NCI-H526 (cell line): Measurements from ENCODE around the gene RAB6B.

Experiments
- DNase-seq, 2 experiments: peaks; one replicate each; lab custom pipeline; 2025; lab: John Stamatoyannopoulos, UW

RAB6B gene

DNA sequence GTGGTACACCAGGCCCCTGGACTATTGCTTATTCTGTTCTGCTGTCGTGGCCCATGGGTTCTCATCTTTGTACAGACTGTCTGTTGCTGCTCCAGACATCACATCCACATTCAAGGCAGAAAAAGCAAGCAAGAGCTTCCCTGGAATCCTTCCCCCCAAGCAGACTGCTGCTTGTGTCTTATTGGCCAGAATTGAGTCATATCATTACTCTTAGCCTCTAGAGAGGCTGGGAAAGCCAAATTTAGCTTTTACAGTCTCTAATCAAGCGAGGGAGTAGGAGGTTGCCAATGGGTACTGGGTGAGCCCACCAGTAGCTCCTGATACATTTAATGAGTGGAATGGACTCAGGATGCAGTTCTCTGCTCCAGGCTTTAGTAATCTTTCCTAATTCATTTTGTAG, 39.4 kb downstream of the RAB6B start:
- no peak for DNase-seq

DNA sequence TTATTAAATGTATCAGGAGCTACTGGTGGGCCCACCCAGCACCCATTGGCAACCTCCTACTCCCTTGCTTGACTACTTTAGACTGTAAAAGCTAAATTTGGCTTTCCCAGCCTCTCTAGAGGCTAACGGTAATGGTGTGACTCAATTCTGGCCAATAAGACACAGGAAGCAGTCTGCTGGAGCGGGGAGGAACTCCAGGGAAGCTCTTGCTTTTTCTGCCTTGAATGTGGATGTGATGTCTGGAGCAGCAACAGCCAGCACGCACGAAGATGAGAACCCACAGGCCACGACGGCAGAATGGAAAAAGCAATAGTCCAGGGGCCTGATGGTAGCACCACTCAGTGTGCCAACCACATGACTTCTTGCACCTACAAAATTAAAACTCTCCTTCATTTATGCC, 39.9 kb downstream of the RAB6B start:
- DNase-seq: peak in 1 of 2 experiments; percentile 13

DNA sequence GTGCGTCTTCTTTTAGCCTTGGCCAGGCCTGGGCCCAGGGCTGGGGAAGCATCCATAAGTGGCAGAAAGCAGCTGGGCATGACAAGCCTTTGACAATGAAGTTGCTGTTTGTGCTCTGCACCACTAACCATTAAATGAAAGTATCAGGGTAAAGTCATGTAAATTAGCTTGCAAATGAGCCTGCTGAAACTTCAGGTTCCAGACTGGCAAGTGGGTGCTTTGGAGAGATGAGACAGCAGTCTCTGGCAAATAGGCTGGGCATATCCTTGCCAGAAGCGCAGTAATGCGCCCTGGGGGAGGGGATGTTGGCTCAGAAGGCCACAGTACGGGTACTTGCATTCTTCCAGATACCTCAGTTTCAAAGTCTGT, 40.7 kb downstream of the RAB6B start:
- DNase-seq: peak; percentile 96 to 97

DNA sequence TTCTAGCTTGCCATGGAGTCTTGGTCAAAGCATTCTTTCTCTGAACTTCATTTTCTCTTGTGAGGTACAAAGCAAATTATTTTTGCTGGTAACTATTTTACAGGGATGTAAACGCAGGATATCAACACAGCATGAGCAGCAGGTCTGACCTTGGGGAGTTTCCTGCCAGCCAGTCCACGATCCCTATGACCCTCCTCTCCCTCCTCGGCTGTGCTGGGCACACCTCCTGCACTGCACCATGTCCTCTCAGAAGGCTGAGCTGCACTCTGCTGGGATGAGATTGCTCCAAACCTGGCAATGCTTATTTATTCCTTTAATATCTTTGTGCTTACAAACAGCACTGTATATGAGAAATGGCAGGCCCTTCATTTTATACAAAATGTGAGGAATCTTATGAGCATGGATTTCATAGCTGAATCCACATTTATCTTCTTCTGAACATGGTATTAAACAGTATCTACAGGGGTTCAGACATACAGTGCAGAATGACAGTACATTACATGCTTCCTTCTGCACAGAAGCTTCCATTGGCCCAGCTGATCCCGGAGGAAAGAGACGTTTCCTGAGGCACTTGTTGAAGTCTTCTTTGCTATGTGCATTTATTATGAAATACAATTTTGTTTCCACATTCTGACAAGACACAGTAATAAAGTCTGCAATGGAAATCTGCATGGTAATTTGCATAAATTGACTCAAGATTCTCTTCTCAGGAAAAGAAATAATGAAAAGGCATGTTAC, 41.2 kb downstream of the RAB6B start:
- DNase-seq: peak in 1 of 2 experiments; percentile 56

DNA sequence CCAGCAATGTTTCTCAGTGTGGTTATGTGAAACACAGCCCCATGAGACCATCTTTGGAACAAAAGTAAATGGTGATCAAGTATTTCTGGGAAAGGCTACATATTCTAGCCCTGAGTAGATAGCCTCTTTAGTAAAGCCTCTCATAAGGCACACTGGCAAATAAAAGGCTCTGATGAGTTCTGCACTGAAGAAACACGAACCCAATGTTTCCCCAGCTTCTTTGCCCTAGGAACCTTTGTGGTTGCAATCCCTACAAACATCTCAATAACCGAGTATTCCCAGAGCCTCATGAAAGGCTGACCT, 41.8 kb downstream of the RAB6B start:
- DNase-seq: no peak

DNA sequence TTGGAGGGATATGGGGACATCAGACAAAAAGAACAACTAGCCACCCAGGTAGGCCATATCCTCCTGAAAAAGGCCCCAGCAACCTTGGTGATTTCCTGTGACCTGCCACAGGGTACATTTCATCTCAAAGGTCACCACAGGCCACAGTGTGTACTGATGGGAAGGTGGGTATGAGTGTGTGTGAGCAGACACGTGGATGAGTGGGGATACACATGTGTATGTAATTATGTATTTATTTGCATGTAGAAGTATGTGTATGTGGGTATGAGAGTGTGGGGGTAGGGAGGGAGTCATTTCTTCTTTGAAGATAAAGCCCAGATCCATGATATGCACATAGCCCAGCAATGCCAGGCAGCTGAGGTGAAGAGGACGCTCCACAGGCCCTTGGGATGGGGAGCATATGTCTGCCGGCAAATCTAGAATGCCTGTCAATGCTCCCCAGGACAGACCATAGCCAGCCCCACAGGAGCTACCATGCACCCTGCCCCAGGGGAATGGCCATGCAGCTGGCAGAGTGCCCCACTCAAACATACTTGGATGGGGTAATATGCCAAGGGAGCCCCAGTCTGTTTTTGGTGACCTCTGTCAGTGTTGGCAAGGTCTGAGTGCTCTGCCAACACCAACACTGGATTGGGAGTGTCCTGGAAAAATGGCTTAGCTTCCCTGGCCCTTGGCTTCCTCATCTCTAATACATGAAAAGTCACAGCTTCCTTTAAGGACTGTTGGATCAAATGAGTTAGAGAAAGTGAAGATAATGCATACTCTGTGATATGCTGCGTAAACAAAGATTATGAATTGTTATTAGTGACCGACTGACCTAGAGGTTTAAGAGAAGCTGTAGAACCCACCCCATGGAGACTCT, 42.4 kb downstream of the RAB6B start:
- no peak for DNase-seq

DNA sequence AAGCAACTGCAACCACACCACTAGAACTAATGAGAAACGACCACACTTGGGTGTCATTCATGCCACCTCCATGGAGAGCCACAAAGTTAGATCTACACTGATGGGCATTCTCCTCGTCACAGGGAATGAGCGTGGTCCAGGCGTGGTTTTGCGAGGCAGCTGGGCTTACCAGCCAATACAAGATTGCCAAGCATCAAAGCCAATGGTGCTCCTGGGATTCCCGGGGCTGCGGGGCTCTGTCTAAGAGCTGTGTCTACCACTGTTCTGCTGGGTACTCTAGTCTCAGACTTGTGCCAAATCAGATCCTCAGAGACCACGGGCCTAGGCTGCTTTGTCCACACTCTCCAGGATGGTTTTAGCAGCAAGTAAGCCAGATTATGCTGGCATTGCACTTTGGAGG, 43.8 kb downstream of the RAB6B start:
- no peak for DNase-seq

DNA sequence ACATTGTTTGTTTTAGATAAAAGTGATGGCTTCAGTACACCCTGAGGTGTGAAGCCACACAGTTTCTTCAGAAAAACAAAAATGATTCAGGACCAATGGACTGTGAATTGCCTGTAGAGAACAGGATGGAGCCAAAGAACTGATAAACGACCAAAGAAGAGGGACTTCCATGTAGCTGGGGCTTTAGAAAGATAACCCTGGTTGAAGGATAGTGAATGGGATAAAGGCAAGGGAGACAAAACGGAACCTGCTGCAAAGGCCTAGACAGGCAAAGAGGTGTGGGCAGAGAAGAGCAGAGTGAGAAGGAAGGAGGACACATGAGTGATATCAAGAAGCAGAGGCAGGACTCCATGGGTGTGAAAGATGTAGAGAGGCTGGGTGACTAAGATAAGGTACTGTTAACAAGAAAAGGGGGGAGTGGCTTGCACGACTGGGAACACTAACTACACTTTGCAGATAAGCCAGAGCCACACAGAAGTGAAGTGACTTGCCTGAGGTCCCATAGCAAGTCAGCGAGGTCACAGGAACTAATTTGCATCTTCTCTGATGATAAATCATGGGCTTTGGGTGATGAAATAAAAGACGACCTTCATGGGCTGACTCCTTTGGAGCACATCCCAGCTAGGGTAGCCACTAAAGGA, 44.3 kb downstream of the RAB6B start:
- DNase-seq: peak in 1 of 2 experiments; percentile 15

DNA sequence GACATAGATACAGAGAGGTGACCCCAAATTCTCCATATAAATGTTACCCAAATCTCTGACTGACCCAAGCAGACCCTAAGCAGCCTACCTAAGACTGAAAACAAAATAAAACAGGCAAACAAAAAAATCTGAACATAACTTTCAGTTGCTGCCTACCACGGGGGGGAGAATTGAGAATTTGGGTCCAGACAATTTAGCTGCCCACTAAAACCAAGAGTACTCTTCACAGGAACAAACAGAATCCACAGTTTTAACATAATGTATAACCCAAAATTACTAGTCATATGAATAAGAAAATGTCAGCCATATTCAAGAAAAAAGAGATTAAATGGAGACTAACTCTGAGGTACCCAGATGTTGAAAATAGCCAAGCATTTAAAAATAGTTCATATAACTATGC, 45.6 kb downstream of the RAB6B start:
- DNase-seq: no peak

DNA sequence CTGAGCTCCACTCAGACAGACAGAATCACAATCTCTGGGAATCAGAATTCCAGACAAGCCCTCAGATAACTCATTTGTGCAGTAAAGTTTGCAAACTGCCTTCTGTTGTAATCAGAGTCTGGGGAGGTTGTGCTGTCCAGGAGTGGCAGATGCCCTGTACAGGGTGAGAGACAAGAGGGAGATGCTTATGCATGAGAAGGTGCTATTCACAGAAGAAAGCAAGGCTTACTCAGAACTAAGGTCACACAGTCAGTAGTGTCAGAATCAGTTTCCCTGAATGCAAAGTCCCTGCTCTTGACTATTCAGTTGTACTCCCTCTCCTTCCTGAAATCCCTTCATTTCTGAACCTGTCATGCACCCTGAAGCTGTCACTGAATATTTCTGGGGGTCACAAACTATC, 46.3 kb downstream of the RAB6B start:
- no peak for DNase-seq

DNA sequence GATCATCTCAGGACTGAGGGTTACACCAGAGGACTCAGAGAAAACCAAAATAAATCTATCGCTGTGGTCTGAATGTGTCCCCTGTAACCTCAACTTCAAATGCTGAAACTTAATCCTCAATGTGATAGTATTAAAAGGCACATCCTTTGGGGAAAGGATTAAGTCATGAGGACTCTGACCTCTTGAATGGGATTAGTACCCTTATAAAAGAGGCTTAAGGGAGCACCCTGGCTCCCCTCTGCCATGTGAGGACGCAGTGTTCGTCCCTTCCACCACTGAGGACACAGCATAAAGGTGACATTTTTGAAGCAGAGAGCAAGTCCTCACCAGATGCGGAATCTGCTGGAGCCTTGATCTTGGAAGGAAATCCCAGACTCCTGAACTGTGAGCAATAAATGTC, 50.6 kb downstream of the RAB6B start:
- no peak for DNase-seq

DNA sequence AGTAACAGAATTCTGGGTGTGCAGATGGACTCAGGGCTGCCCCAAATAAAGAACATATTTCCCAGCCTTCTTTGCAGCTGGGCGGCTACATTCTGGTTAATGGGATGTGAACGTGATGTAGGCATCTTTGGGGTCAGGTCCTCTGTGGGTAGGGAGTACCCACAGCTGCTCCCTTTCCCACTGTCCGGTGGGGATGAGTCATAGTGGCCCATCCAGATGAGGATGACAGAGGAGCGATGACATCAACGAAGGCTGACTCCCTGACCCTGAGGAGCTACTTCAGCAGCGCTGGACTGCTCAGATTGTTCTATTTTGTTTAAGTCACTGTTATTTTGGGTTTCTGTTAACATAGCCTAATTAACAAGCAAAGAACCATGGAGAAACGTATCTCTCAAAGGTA, 52.0 kb downstream of the RAB6B start:
- no peak for DNase-seq

DNA sequence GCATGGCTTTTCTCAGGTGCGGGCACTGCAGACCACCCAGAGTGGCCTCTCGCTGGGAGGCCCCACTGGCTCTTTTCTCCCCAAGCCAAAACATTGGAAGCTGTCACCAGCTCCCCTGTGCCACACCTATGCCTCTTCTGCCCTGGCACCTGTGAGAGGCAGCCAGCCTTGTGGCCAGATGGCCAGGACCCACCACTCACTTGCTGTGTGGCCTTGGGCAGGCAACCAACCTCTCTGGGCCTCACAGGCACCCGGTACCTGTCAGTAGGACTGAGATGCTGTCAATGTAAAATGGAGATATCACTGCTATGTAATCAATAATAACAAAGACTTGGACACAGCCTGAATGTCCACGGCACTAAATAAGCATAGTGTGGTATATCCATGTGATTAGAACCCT, 53.5 kb downstream of the RAB6B start:
- no peak for DNase-seq

DNA sequence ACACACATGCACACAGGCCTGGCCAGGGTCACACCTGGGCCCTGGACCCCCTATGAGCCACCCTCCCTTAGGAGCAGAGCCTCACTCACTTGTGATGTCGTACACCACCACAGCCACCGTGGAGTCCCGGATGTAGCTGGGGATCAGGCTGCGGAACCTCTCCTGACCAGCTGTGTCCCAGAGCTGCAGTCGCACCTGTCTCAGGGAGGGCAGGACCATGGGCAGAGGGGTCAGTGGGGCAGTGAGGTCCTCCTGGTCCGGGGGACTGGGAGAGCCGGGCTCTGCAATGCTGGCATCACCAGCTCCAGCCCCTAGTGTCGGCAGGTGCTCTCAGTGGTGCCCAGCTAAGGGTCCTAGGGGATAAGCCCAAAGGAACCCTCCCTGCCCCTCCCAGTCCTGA, 54.5 kb downstream of the RAB6B start:
- DNase-seq: no peak

DNA sequence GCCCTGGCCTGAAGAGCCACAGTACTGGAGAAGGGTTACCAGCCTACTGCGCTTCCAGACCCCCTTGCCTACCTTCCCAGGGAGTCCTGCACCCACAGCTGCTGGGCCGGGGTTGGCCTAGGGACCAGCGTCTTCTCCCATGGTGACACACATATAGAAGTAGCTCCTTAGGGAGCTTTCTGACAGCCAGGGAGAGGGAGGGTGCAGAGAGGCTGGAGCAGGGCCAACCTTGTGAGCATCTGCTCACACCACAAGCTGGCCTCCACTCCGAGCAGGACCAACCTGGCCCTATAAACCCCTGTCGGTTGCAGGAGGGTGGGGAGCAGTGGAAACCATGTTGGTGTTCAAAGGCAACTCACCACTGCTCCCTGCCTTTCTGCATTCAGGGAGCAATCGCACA, 54.9 kb downstream of the RAB6B start:
- DNase-seq: no peak

DNA sequence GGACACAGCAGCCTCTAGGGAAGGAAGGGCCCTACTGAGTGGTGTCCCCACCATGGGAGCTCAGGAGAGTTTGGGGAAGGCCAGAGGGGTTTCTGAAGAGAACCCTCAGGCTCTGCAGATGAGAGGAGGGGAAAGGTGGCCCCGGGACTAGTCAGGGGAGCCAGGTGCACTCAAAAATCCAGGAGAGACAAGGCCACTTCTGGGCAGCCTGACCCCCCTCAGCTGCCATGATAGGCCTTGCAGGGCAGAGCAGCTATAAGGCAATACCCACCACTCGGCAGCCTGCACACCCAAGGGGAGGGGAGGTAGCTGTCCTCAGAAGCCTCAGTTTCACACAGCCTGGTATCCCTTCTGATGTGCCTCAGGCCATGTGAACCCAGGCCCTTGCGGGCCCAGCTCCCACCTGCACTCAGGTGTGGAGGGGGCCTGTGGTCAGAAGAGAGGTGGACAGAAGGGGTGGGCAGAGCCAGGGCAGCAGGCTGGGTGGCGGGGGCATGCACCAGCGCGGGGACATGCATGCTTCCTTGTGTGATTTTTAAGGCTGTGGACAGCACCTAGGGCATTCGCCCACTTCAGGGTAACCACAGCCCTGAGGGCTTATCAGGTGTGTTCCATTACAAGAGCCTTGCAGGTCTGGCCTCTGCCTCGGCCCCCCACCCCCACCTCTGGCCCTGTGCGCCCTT, 55.5 kb downstream of the RAB6B start:
- DNase-seq: no peak

DNA sequence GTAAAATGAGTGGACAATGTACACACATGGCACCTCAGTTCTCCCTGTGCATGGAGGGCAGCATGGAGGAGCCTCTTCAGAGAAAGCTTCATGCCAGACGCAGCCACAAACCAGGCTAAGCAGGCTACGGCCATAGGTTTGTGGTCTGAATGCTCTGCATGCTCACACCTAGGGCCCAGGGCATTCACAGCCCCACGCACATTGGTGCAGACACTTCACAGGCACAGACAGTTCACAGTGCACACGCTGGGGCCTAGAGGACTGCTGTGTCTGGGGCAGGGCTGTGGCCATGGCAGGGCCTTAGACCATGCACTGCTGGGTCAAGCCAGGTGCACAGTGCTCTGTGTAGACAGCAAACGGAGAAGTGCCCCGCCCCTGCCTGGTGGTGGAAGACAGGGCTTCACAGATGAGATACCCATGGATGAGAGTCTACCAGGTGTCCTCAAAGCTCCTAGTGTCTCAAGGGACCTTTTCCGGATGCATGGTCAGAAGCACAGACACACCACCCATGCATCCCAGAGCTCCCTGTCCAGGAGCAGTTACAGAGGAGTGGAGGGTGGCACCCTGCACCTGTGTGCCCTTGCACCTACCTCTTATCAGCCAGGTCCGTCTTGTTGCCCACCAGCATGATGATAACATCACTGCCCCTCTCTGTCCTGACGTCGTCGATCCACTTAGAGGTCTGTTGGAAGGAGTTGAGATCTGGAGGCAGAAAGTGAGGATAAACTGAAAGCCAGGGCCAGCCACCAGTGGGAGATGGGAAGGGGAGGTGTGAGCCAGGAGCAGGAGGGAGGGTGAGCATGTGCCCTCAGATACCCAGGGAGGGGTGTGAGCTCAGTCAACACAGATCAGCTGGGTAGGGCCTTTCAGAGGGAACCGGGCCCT, 56.5 kb downstream of the RAB6B start:
- DNase-seq: peak in 1 of 2 experiments; percentile 13

DNA sequence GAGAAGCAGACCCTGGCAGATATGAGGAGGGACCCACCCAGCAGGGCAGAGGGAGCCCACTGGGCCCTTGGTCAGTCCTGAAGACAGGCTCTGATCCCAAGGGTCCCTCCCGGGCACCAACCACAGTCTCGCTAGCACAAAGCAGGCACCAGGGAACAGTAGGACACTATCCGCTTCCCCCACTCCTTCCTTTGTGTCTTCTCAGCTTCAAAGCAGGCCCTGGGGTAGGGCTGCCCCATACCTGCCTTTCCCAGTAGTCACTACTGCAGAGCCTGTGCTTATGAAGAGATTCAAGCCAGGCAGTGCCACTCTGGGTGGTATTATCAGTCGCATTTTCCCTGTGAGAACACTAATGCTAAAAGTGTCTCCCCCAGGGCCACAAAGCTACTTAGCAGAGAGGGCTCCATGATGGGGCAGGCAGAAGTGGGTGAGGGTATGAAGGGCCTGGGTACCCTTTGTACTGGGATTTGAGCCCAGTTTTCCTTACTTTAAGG, 57.3 kb downstream of the RAB6B start:
- DNase-seq: no peak

DNA sequence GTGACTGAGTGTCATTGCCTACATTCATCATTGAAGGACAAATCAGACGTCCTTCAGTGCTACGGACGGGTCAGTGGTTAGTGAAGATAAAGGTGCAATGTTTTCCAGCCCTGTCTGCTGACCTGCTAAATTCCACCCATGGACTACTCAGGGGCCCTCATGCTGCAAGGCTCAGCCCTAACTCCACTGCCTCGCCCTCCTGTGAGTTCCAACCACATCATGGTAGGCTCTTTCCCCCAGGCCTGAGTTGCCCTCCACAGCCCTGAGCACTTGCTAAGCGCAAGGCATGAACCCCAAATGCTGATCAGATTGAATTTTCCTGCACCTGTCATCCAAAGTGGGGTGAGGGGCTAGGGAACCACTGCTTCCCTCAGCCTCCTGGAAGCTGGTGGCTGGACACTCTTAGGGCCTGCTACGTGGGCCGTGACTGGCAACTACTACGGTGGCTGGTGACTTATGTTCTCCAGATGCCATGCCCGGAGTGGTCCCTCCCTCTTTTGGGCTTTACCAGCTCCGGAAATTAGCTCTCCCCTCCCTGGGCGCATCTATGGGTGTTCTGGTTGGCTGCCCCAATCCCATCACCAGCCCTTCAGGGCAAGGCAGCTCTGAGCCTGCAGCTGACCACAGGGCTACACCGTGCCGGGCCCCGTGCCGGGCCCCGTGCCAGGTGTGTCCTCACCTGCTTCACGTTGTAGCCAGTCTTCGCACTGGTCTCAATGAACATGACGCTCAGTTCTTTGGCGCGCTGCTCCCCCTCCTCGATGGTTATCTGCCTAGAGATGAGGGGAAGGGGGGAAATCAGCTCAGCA, 58.0 kb downstream of the RAB6B start:
- DNase-seq: no peak

DNA sequence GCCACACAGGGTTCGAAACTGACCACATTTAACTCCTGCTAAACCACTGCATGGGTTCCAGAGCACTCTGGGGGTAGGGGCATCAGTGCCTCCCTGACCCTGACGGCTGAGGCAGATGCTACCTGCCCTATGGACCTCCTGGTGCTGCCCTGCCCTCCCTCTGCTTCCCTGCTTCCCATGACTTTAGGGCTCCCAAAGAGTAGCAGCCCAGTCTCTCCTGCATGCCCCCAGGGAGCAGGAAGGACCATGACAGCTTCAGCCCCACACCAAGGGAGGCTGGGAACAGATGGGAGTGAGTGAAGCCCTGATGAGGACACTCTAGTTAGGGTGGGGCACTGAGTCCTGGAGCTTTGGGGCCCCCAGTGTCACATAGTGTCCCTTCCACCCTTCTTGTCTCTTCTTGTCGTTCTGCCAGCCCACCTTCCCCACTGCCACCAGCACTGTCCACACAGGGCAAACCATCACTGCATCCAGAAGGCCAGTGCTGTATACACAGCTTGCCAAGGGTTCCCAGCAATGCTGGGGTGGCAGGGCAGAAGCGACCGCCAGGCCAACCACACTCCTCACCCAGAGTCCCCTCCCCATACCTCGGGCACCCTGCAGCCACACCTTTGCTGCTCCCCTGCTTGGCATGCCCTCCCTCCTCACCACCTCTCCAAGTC, 59.1 kb downstream of the RAB6B start:
- no peak for DNase-seq
